Thyroid gland (tissue), 4 donors: ENCODE results near the gene ZNF658.
"Not testable (repeated sequence)": the region's sequence is repeated elsewhere in the genome, so short reads cannot be mapped to it uniquely, and the experiment has no call there.

ENCODE experiments used
- POLR2A ChIP-seq, 2 donors: fragments of 450-650 bp; IDR thresholded peaks; one replicate each; pipeline ENCODE4 v1.6.1; 2017; ENCODE audit warnings: antibody characterized with exemption in 2 of 2, mild to moderate bottlenecking in 2 of 2, moderate library complexity in 1 of 2
- TF ChIP-seq, protein P1 (sequence below), 6 experiments: fragments of 200-600 bp in 3 of 6; fragments of 450-650 bp in 3 of 6; sonication (generic) in 3 of 6; IDR thresholded peaks; one replicate each; pipeline ENCODE4 v1.5.1; 2016 to 2019; ENCODE audit warnings: antibody characterized with exemption in 6 of 6, mild to moderate bottlenecking in 2 of 6, inconsistent platforms in 1 of 6, moderate library complexity in 1 of 6

DNA sequence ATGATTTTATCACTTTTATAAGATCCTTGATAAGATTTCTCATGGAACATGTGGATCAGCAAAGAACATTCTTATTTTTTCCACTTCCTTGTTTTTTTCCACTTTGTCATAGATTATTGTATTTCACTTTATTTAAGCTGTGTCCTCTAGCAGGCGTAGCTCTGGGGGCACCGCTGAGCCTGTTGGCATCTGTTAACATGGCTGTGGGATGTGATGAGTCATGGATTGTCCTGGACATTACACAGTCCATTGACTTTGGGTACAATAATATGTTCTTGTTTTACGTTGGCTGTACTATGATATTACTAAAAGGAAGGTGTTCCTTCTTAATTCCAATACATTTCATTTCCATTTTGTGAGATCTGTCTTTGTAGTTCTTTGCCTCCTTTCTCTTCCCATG, 31.9 kb upstream of the ZNF658 start:
- TF ChIP-seq, protein P1, sequence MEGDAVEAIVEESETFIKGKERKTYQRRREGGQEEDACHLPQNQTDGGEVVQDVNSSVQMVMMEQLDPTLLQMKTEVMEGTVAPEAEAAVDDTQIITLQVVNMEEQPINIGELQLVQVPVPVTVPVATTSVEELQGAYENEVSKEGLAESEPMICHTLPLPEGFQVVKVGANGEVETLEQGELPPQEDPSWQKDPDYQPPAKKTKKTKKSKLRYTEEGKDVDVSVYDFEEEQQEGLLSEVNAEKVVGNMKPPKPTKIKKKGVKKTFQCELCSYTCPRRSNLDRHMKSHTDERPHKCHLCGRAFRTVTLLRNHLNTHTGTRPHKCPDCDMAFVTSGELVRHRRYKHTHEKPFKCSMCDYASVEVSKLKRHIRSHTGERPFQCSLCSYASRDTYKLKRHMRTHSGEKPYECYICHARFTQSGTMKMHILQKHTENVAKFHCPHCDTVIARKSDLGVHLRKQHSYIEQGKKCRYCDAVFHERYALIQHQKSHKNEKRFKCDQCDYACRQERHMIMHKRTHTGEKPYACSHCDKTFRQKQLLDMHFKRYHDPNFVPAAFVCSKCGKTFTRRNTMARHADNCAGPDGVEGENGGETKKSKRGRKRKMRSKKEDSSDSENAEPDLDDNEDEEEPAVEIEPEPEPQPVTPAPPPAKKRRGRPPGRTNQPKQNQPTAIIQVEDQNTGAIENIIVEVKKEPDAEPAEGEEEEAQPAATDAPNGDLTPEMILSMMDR (IDR thresholded peaks at IDR 0.05): not testable (repeated sequence)
- TF ChIP-seq POLR2A (IDR thresholded peaks at IDR 0.05): not testable (repeated sequence)
